Central memory CD8-positive, alpha-beta T cell (primary cell): ENCODE results near the gene ZNF469.

ENCODE experiments used
- ATAC-seq: fragments of 150-1000 bp; cut with Tn5 transposase; replicated peaks from 2 replicates; pipeline ENCODE4 v1.10.0; 2022; ENCODE audit warnings: mild to moderate bottlenecking, moderate FRiP score, moderate number of reproducible peaks; ENCODE audit not compliant: poor library complexity, severe bottlenecking; ENCODE audit errors: extremely low read depth
- DNase-seq, 2 donors: peaks; one replicate each; pipeline ENCODE4 v3.0.0; 2021; ENCODE audit warnings: low spot score in 2 of 2
- H3K27ac Mint-ChIP-seq: one replicate; pipeline ENCODE4 v1.8.0; 2022; ENCODE audit warnings: low read depth, mild to moderate bottlenecking, moderate library complexity, mixed read lengths
- H3K27me3 Mint-ChIP-seq: one replicate; pipeline ENCODE4 v1.8.0; 2022; ENCODE audit warnings: mixed read lengths
- H3K36me3 Mint-ChIP-seq: one replicate; pipeline ENCODE4 v1.8.0; 2022; ENCODE audit warnings: mild to moderate bottlenecking, moderate library complexity, mixed read lengths; ENCODE audit not compliant: insufficient read depth
- H3K4me1 Mint-ChIP-seq: one replicate; pipeline ENCODE4 v1.8.0; 2022; ENCODE audit warnings: mixed read lengths
- H3K4me3 Mint-ChIP-seq: one replicate; pipeline ENCODE4 v1.8.0; 2022; ENCODE audit warnings: mild to moderate bottlenecking, moderate library complexity, mixed read lengths
- H3K9me3 Mint-ChIP-seq: one replicate; pipeline ENCODE4 v1.8.0; 2022; ENCODE audit warnings: mixed read lengths

Gene ZNF469

DNA sequence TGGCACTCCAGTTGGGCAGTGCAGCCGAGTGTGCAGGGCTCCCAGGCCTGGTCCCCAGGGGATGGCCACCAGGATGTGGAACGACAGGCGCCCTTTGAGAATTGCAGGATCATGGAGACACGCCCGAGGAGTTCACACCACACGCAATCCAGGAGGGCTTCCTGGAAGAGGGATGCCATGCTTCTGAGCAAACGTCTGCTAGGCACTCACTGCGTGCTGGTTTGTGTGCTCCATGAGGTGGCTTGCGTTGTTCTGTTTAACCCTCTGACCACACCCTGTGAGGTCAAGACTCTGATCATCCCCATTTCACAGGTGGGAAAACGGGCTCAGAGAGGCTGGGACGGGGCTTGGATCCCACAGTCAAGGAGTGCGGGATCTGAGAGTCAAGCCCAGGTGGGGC is 37.7 kb downstream of the ZNF469 start:
- peaks cover 8% of the 10 kb centered on the region for H3K4me1 Mint-ChIP-seq
- H3K27ac Mint-ChIP-seq, result no peak overlapping the region
- no peak overlapping the region for H3K4me3 Mint-ChIP-seq
- no peaks in the 10 kb centered on the region for H3K36me3 Mint-ChIP-seq
- no peak for DNase-seq
- no peaks in the 10 kb centered on the region for H3K9me3 Mint-ChIP-seq
- no peaks in the 10 kb centered on the region for H3K27me3 Mint-ChIP-seq
- ATAC-seq, result no peak

DNA sequence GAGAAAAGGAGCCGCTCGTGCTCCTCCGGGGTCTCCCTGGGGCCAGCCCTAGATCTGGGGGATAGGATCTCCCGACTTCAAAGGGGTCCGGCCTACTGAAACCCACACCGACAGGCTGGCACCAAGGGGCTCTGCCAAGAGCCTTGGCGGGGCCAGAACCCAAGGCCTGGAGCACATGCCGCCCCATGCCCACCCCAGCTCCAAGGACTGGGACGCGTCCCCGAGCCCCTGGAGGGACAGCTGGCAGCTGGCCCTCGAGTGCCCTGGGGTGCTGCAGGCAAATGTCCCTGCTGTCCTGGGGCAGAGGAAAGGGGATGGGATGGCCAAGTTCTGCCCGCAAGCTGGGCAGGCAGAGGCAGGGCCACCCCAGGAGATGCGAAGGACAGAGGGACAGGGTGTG is 38.5 kb downstream of the ZNF469 start:
- peaks cover 8% of the 10 kb centered on the region for H3K4me1 Mint-ChIP-seq
- H3K36me3 Mint-ChIP-seq, result no peaks in the 10 kb centered on the region
- no peak overlapping the region for H3K4me3 Mint-ChIP-seq
- ATAC-seq, result no peak
- DNase-seq, result no peak
- no peaks in the 10 kb centered on the region for H3K9me3 Mint-ChIP-seq
- H3K27me3 Mint-ChIP-seq, result no peaks in the 10 kb centered on the region
- no peak overlapping the region for H3K27ac Mint-ChIP-seq

DNA sequence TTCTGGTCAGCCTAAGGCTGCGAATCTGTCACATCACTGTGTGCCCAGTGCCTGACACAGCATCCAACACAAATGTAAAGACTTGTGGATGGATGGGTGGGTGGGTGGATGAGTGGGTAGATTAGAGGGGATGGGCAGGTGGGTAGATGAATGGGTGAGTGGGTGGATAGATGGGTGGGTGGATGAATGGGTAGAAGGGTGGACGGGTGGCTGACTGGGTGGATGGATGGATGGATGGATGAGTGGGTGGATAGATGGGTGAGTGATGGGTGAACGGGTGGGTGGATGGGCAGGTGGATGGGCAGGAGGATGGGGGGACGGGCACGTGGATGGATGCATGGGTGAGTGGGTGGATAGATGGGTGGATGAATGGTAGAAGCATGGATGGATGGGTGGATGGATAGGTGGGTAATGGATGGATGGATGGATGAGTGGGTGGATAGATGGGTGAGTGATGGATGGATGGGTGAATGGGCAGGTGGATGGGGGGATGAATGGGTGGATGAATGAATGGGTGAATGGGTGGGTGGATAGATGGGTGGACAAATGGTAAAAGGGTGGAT is 39.2 kb downstream of the ZNF469 start:
- DNase-seq (no peak), ATAC-seq (no peak)
- no peaks in the 10 kb centered on the region for H3K9me3 Mint-ChIP-seq
- H3K27ac Mint-ChIP-seq, result no peak overlapping the region
- no peak overlapping the region for H3K4me3 Mint-ChIP-seq
- no peaks in the 10 kb centered on the region for H3K36me3 Mint-ChIP-seq
- peaks cover 8% of the 10 kb centered on the region for H3K4me1 Mint-ChIP-seq
- no peaks in the 10 kb centered on the region for H3K27me3 Mint-ChIP-seq

DNA sequence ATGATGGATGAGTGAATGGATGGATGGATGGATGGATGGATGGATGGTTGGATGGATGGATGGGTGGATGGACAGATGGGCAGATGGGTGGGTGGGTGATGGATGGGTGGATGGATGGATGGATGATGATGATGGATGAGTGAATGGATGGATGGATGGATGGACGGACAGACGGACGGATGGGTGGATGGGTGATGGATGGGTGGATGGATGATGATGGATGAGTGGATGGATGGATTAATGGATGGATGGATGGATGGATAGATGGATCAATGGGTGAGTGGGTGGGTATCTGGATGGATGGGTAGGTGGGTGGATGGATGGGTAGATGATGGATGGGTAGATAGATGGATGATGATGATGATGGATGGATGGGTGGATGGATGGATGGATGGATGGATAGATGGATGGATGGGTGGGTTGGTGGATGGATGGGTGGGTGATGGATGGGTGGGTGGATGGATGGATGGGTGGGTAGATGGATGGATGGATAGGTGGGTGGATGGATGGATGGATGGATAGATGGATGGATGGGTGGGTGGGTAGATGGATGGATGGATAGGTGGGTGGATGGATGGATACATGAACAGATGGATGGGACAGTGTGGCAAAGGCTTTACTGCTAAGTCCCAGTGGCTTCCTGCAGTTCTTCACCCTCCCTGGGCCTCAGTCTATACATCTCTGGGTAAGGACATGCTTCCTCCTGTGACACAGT is 40.1 kb downstream of the ZNF469 start:
- peaks cover 8% of the 10 kb centered on the region for H3K4me1 Mint-ChIP-seq
- DNase-seq (no peak), ATAC-seq (no peak)
- no peaks in the 10 kb centered on the region for H3K36me3 Mint-ChIP-seq
- H3K9me3 Mint-ChIP-seq, result no peaks in the 10 kb centered on the region
- no peak overlapping the region for H3K27ac Mint-ChIP-seq
- no peaks in the 10 kb centered on the region for H3K27me3 Mint-ChIP-seq
- H3K4me3 Mint-ChIP-seq, result no peak overlapping the region

DNA sequence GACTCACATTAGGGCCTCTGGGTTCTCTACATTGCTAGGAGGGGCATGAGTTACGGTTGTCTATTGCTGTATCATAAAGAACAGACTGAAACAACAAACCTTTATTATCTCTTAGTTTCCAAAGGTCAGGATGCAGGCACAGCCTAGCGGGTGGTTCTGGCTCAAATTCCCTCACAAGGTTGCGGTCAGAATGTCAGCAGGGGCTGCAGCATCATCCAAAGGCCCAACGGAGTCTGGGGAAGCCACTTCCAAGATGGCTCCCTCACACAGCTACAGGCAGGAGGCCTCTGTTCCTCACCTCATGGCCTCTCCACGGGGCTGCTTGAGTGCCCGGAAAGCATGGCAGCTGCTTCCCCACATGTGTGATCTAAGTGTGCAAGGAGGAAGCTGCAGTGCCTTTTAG is 40.7 kb downstream of the ZNF469 start:
- no peaks in the 10 kb centered on the region for H3K27me3 Mint-ChIP-seq

DNA sequence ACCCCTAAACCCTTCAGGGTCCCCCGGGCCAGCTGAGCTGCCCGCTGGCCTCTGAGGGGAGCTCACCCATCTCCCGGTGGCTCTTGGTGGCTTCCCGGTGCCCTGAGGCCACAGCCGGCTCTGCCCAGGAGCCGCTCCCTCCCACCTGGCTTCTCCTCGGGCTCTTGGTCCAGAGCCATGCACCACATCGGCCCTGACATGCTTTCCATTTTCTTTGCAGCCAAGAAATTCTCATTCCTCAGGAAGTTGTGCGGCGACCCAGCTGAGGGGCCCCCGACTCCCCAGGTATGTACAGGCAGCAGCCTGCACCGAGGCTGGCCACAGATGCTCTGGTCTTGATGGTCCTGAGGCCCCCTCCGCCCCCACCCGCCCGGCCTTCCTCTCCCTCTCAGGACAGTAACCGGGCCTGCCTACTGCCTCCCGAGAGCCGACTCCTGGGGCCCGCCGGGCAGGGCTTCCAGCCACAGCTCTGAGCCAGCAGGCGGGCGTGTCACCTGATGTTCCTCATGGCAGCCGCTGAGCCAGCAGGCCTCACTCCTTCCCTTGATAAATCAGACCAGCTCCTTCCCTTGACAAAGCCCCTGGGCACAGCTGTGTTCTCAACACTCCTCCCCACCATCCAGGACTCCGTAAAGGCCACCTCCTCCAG is 42.0 kb downstream of the ZNF469 start:
- H3K4me1 Mint-ChIP-seq, result peaks cover 8% of the 10 kb centered on the region
- peaks cover 1% of the 10 kb centered on the region for H3K36me3 Mint-ChIP-seq
- no peaks in the 10 kb centered on the region for H3K27me3 Mint-ChIP-seq
- peak overlapping the region; percentile 85 for H3K27ac Mint-ChIP-seq
- DNase-seq, result no peak
- no peak overlapping the region for H3K4me3 Mint-ChIP-seq
- H3K9me3 Mint-ChIP-seq, result no peaks in the 10 kb centered on the region
- ATAC-seq, result no peak

More for the DNA sequence above, 40.7 kb downstream of the ZNF469 start:
- no peak overlapping the region for H3K4me3 Mint-ChIP-seq
- ATAC-seq (no peak), DNase-seq (no peak)
- H3K4me1 Mint-ChIP-seq, result peaks cover 8% of the 10 kb centered on the region
- H3K27ac Mint-ChIP-seq, result no peak overlapping the region
- no peaks in the 10 kb centered on the region for H3K9me3 Mint-ChIP-seq
- no peaks in the 10 kb centered on the region for H3K36me3 Mint-ChIP-seq

DNA sequence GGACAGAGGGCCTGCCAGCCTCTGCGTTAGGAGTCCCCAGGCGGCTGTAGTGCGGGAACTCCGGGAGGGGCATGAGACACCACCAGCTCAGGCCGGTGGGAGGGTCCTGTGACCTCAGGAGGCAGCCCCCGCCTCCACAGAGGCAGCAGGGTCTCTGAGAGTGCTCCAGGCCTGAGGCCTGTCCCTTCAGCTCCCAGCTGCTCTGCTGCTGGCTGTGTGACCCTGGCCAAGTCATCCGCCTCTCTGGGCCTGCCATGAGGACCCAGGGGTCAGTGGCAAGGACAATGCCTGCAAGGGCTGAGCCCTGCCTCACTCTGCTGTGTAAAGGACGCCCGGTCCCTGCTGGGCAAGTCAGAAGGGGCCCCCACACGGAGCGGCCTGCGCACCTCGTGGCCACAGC is 43.3 kb downstream of the ZNF469 start:
- ATAC-seq (no peak), DNase-seq (no peak)
- H3K27me3 Mint-ChIP-seq, result no peaks in the 10 kb centered on the region
- H3K4me1 Mint-ChIP-seq, result peaks cover 8% of the 10 kb centered on the region
- no peak overlapping the region for H3K4me3 Mint-ChIP-seq
- peaks cover 1% of the 10 kb centered on the region for H3K36me3 Mint-ChIP-seq
- no peak overlapping the region for H3K27ac Mint-ChIP-seq
- no peaks in the 10 kb centered on the region for H3K9me3 Mint-ChIP-seq

DNA sequence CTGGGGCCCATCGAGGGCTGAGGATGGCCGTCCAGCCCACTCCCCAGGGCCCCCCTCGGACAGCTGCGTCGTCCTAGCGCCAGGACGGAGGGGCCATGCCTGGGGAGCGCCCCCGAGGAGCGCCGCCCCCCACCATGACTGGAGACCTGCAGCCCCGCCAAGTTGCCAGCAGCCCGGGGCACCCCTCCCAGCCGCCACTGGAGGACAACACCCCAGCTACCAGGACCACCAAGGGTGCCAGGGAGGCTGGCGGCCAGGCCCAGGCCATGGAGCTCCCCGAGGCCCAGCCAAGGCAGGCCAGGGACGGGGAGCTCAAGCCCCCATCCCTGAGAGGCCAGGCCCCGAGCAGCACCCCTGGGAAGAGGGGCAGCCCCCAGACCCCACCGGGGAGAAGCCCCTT is 44.6 kb downstream of the ZNF469 start:
- H3K36me3 Mint-ChIP-seq, result peaks cover 1% of the 10 kb centered on the region
- no peak overlapping the region for H3K4me3 Mint-ChIP-seq
- peaks cover 8% of the 10 kb centered on the region for H3K4me1 Mint-ChIP-seq
- DNase-seq (no peak), ATAC-seq (no peak)
- H3K27ac Mint-ChIP-seq, result no peak overlapping the region
- H3K27me3 Mint-ChIP-seq, result no peaks in the 10 kb centered on the region
- H3K9me3 Mint-ChIP-seq, result no peaks in the 10 kb centered on the region

DNA sequence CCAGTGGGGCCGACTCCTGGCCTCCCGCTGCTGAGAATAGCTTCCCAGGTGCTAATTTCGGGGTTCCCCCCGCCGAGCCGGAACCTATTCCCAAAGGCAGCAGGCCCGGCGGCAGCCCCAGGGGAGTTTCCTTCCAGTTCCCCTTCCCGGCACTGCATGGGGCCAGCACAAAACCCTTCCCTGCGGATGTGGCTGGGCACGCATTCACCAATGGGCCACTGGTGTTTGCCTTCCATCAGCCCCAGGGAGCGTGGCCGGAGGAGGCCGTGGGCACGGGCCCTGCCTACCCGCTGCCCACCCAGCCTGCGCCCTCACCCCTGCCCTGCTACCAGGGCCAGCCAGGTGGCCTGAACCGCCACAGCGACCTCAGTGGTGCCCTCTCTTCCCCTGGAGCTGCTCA is 45.4 kb downstream of the ZNF469 start:
- Mint-ChIP-seq H3K4me3 (no peak overlapping the region), H3K9me3 (no peaks in the 10 kb centered on the region), H3K4me1 (peaks cover 8% of the 10 kb centered on the region), H3K27me3 (no peaks in the 10 kb centered on the region), H3K36me3 (peaks cover 1% of the 10 kb centered on the region), H3K27ac (no peak overlapping the region)
- ATAC-seq, result no peak
- no peak for DNase-seq

DNA sequence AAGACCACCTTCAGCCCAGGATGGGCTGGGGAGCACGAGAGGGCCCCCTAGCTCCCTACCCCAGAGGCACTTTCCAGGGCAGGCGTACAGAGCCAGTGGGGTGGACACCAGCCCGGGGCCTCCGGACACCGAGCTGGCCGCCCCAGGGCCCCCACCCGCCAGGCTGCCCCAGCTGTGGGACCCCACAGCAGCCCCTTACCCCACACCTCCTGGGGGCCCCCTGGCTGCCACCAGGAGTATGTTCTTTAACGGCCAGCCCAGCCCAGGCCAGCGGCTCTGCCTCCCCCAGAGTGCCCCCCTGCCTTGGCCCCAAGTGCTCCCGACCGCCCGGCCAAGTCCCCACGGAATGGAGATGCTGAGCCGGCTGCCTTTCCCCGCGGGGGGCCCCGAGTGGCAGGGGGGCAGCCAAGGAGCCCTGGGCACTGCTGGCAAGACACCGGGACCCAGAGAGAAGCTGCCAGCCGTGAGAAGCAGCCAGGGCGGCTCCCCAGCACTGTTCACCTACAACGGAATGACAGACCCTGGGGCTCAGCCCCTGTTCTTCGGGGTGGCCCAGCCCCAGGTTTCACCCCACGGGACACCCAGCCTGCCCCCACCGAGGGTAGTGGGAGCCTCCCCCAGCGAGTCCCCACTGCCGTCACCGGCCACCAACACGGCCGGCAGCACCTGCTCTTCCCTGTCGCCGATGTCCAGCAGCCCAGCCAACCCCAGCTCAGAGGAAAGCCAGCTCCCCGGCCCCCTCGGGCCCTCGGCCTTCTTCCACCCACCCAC is 46.0 kb downstream of the ZNF469 start:
- H3K9me3 Mint-ChIP-seq, result no peaks in the 10 kb centered on the region
- H3K4me3 Mint-ChIP-seq, result no peak overlapping the region
- H3K36me3 Mint-ChIP-seq, result peaks cover 1% of the 10 kb centered on the region
- no peak overlapping the region for H3K27ac Mint-ChIP-seq
- no peak for DNase-seq
- H3K4me1 Mint-ChIP-seq, result peaks cover 8% of the 10 kb centered on the region
- no peaks in the 10 kb centered on the region for H3K27me3 Mint-ChIP-seq
- ATAC-seq, result no peak

DNA sequence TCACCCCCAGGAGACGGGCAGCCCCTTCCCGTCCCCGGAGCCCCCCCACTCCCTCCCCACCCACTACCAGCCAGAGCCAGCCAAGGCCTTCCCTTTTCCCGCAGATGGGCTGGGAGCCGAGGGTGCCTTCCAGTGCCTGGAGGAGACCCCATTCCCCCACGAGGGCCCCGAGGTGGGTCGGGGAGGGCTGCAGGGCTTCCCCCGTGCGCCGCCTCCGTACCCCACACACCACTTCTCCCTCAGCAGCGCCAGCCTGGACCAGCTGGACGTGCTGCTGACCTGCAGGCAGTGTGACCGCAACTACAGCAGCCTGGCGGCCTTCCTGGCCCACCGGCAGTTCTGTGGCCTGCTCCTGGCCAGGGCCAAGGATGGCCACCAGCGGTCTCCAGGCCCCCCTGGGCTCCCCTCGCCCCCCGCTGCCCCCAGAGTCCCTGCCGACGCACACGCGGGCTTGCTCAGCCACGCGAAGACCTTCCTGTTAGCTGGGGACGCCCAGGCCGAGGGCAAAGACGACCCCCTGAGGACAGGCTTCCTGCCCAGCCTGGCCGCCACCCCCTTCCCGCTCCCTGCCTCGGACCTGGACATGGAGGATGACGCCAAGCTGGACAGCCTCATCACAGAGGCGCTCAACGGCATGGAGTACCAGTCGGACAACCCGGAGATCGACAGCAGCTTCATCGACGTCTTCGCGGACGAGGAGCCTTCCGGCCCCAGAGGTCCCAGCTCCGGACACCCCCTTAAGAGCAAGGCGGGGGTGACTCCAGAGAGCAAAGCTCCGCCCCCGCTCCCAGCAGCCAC is 46.8 kb downstream of the ZNF469 start:
- peaks cover 8% of the 10 kb centered on the region for H3K4me1 Mint-ChIP-seq
- H3K4me3 Mint-ChIP-seq, result peak overlapping the region; percentile 62
- H3K27me3 Mint-ChIP-seq, result no peaks in the 10 kb centered on the region
- DNase-seq, result no peak
- H3K9me3 Mint-ChIP-seq, result no peaks in the 10 kb centered on the region
- H3K36me3 Mint-ChIP-seq, result peaks cover 1% of the 10 kb centered on the region
- ATAC-seq, result no peak
- H3K27ac Mint-ChIP-seq, result no peak overlapping the region

DNA sequence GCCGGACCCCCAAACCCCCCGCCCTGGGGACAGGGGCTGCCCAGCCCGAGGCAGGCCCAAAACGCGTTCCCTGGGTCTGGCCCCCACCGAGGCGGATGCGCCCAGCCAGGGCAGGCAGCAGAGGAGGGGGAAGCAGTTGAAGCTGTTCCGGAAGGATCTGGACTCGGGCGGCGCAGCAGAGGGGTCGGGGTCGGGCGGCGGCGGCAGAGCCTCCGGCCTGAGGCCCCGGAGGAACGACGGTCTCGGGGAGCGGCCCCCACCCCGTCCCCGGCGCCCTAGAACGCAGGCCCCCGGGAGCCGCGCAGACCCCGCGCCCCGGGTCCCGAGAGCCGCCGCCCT is 47.4 kb downstream of the ZNF469 start:
- H3K4me1 Mint-ChIP-seq, result peaks cover 4% of the 10 kb centered on the region
- no peak for DNase-seq
- no peaks in the 10 kb centered on the region for H3K27me3 Mint-ChIP-seq
- H3K9me3 Mint-ChIP-seq, result no peaks in the 10 kb centered on the region
- H3K4me3 Mint-ChIP-seq, result peak overlapping the region; percentile 62
- H3K27ac Mint-ChIP-seq, result no peak overlapping the region
- peak; percentile 37 for ATAC-seq
- H3K36me3 Mint-ChIP-seq, result peaks cover 1% of the 10 kb centered on the region
